ACHN (cell line): ENCODE results near the gene SALL4.
"Not testable (repeated sequence)": the region's sequence is repeated elsewhere in the genome, so short reads cannot be mapped to it uniquely, and the experiment has no call there.

Source experiments
- DNase-seq: peaks from one replicate; pipeline ENCODE4 v3.0.0-alpha.2; 2015
- in situ Hi-C: cut with HindIII; loops from 2 replicates; pipeline ENCODE4 v1.10.0; 2017; ENCODE audit warnings: low sequenced_read_pairs, low pct_ligation_motif_present, low pct_unique_long_range_greater_than_20kb

Gene SALL4

DNA sequence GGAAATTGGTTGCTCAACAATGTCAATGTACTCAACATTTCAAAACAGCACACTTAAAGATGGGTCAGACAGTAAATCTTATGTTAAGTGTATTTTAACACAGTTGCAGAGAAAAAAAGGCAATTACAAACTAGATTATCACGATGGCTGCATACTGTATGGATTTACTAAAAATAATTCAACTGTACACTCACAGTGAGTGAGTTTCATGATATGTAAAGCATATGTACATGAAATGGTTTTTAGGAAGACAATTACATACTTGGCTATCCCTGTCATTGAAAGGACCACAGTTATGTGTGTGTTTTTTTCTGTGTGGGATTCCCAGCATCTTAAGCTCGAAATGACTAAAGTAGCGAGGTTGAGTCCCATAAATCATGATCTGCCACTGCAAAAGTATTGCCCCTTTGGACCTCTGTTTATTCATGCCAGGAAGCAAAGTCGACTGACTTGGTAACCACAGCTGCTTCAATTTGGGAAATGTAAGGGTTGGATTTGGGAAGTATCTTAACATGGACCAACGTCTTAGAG lies 5.5 kb upstream of the SALL4 start:
- no peak for DNase-seq
- in situ Hi-C loops = no loop called here

DNA sequence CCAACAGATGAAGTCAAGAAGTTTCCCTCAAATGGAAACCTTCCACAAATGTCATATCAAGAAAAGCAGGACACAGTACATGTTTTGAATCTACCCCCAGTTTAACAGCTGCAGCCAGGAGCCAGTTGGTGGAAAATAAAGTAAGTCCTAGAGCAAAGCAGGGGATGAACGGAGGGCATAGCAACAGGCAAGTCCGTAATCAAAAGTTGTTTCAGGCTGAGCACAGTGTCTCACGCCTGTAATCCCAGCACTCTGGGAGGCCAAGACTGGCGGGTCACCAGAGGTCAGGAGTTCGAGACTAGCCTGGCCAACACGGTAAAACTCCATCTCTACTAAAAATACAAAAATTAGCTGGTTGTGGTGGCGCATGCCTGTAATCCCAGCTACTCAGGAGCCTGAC lies 2.4 kb upstream of the SALL4 start:
- DNase-seq = no peak
- in situ Hi-C loops = no loop called here

DNA sequence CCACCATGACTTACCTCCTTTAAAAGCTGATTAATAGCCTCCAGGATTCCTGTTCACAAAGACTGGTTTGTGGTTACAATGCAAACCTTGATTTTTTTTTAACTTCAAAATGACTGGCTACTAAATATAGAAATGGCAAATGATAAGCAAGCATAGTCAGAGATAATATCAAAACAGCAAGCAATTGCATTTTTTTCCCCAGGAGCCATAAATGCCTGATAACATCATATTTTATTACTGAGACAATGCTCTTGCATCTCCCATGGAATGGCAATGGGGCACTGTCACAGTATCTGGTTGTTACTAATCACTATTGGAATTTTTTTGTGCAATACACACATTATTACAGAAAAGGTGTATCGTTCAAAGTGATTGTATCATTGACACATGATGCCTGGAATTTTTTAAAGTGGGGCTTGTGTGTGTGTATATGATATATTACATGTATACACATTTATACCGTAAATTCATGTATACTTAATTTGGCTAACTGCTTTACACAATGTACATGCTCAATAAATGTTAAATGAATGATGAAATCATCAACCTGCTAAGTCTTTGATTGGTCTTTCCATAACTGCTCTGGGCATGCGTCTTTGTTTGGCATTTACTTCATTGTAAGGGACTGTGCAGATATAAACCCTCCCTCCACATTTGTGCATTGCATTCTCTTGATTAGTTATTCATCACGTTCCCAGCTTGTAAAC lies 980 bp upstream of the SALL4 start:
- DNase-seq = no peak
- in situ Hi-C loops = no loop called here

DNA sequence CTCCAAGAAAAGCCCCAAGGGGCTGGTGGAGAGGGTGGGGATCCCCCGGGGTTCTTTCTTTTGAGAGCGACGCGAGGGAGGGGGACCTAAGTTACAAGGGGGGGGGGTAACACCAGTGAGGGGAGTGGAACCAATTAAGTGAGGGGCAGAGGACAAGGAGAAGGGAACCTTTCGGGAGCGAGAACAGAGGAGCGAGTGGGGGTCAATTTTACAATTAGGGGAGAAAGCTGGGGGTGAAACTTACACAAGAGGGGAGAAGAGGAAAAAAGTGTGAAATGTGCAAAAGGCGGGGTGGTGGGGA lies 548 bp downstream of the SALL4 start:
- in situ Hi-C loops = no loop called here

DNA sequence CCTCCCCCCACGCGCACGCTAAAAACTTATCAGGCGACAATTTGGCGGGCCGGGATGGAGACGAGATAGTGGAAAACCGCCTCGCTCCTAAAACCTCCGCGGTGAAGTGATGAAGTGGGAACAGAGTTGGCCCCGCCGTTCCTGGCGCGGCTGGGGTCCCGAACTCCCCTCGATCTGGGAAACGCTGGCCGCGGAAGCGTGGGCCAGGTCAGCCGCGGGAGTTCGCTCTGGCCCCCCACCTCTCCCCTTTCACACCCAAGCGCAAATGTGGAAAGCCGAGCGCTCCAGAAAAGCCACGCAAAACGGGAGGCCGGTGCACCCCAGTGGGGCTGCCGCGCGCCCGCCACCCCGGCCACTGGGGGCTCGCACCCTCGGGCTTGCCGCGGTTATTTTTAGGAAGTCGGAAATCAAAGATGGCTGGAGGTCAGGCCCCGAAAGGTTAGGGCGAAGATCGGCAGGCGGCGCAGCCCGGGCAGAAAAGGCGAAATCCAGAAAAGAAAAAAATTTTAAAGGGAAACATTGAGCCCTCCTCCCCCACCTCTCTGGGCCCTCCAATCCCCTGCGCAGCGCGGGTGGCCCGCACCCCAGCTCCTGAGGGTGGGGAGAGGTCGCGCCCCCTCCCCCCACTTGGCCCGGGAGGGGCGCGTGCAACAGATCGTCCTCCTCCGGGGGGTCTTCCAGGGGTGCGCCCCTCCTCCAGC lies 1.0 kb downstream of the SALL4 start:
- no peak for DNase-seq
- in situ Hi-C loops = no loop called here

More for the DNA sequence above, 548 bp downstream of the SALL4 start:
- no peak for DNase-seq

DNA sequence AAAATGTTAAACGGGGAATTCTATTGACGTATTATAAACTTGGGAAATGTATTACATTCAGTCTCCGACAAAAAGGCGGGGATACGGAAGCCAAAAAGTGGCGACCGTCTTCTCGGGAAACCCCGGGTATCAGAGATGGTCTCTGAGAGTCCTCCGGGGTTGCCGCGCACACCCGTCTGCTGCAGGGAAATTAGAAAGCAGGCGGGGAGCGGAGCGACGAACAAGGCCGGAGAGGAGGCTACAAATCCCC lies 1.5 kb downstream of the SALL4 start:
- DNase-seq = no peak
- in situ Hi-C loops = no loop called here

DNA sequence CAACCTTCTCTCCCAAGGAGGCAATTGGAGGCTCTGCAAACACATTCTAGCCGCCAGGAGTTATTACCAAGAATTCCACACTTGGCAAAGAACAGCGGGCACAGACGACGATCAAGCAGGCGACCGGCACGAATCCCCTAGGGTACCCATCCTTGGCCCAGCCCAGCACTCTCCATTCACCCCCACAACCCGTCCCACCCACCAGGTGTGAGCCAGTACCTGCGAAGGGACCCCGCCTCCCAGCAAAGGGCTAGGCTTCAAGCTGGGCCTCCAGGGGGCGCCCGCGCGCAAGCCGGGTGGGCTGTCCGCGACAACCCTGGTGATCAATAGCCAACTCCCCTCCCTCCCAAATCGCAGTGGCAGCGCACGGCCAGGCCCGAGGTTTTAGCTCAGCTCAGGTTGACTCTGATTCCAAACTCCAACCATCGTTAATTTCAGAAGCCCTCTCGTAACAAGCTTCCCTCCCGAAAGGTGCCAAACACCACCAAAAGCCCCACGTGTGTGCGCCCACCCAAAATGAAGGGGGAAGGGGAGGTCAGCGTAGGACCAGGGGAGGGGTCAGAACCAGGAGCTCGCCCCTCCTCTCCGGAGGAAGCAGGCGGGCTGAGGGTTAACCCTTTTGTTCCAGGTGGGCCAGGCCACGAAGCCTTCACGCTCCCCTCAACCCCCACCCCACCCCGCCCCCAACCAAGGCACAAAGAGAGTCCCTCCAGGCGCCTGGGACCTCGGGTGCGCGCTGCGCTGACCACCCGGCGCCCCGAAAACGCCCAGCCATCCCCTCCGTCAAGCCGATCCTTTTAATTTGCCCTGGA lies 2.1 kb downstream of the SALL4 start:
- peak; percentile 32 for DNase-seq
- in situ Hi-C loops = no loop called here

DNA sequence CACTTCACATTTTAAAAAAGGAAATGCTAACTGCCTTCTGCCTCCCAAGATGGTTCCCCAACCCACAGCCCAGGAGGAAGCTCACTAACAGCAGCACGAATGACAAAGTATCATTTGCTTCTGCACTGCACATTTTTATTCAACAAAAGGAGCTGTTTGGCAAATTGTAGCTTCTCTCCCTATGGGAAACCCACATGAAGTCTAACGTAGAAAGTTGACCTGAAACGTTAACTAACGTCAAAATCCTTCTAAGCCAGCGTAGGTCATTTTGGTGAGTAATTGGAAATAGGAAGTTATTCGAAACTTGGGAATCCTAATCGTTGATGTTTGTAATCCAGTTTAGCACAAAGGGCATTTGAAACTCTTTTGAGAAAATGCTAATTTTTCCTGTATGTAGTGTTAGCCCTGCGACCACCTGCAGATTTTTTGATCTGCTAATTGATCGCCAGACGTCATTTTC lies 2.9 kb downstream of the SALL4 start:
- no peak for DNase-seq
- in situ Hi-C loops = no loop called here

DNA sequence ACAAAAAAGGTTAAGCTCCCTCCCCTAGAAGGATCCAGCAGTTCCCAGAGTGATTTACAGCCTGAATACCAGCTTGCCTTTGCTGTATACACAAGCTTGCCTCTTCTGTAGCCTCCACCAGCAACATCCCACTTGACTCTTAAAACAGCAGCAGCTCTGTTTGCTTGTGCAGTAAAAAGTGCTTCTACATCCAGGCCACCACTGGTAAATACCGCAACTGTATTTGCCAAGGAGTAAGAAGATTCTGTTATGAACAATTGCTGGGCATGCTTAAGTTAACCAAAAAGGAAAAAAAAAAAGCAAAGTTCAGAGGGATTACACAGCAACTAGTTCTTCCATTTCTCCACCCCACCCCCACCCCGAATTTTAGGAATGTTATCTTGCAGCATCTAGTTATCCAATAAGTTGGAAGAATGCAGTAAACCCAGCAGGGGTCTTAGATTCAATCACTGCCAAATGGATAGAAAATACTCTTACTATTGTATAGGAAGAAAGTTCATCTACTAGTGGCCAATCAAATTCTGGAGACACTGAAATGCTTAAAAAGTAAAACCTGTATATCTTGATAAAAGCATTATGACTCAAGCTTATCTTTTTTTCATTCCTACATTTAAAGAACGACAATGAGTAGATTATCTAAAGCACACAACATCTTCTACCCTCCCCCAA lies 4.8 kb downstream of the SALL4 start:
- in situ Hi-C loops = no loop called here
- no peak for DNase-seq

DNA sequence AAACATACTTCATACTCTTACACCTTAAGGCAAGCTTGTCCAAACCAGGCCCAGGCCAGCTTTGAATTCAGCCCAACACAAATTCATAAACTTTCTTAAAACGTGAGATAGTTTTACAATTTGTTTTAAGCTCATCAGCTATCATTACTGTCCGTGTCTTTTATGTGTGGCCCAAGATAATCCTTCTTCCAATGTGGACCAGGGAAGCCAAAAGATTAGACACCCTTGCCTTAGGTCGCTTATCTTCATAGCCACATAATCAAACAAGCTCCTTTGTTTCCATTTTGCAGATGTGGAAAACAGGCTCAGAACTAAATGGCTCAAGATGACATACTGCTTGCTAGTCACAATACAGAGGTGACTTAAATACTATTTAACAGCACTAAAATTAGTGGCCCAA lies 6.0 kb downstream of the SALL4 start:
- DNase-seq = no peak
- in situ Hi-C loops = no loop called here

DNA sequence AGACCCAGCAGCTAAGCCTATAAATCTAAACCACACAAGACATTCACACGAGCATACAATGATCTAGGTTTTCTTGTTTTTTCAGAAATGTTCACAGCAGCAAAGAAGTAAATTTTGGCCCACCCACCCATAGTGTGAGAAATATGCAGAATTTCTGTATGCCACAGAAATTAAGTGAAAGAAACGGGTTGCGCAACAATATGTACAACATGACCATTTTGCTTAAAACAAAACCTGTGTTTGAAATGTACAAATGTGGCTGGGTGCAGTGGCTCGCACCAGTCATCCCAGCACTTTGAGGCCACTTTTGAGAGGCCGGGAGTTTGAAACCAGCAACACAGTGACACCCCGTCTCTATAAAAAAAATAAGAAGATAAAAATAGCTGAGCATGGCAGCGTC lies 9.4 kb downstream of the SALL4 start:
- no peak for DNase-seq
- in situ Hi-C loops = no loop called here

DNA sequence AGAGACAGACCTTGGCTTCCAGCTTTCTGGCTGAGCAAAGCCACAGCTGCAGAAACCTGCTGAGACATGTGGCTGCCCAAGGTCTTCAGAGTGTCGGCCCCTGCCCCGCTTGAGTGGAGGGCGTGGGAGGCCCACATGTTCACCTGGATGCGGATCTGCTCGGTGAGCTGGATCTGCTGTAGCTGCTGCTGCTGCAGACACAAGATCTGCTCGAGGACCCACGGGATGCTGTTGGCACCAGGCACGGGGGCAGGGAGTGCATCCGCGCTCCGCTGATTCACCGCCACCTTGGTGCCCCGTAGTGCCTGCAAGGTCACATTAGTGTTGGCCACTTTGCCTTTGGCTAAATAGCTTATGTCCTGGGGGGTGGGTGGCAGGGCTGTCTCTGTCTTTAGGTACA lies 10.7 kb downstream of the SALL4 start:
- in situ Hi-C loops = no loop called here

DNA sequence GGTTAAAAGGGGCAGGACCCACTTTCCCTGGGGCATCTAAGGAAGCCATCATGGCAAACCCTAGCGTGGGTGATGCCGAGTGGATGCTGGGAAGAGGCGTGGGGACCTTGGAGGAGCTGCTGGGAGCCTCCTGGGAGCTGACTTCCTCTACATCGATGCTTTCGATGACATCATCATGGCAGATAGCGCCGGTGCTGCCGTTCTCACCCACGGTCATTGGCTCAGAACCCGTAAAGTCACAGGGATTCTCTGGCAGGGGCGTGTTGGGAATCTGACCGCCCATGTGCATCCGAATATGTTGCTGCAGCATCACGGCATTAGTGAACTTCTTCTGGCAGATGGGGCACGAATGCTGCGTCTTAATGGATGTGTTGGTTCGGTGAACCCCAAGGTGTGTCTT lies 12.1 kb downstream of the SALL4 start:
- DNase-seq = no peak
- in situ Hi-C loops = no loop called here

More for the DNA sequence above, 10.7 kb downstream of the SALL4 start:
- no peak for DNase-seq

DNA sequence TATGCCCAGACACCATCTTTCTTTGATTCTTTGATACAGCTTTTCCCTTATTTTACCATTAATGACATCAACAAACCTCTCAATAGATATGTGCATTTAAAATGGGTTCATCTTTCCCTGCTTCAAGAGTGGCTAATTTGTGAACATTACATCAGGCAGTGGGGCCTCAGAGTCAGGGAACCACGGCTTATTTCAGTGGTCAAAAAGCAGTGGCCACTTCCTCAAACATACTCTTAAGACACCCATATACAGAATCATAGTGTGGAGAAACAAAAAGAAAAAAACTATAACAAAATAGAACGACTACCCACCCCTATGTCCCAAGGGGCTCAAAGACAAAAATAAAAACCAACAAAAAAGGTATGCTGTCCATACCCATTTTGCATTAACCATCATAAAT lies 12.9 kb downstream of the SALL4 start:
- no peak for DNase-seq
- in situ Hi-C loops = no loop called here

DNA sequence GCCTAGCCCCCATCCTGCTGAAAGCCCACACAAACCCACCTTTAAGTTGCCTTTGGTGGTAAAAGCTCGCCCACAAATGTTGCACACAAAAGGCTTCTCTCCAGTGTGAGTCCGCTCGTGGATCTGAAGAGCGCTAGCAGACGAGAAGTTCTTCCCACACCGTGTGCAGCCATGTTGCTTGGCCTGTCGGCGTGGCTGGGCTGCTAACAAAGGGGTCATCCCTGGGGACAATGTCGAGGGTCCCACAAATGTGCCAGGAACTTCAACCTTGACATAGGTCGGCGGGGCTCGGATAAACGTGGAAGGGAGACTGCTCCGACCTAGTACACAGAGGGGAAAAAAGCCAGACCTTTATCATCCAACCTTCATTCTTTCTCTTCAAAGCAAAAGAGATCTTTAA lies 13.5 kb downstream of the SALL4 start:
- in situ Hi-C loops = no loop called here
- DNase-seq = no peak

DNA sequence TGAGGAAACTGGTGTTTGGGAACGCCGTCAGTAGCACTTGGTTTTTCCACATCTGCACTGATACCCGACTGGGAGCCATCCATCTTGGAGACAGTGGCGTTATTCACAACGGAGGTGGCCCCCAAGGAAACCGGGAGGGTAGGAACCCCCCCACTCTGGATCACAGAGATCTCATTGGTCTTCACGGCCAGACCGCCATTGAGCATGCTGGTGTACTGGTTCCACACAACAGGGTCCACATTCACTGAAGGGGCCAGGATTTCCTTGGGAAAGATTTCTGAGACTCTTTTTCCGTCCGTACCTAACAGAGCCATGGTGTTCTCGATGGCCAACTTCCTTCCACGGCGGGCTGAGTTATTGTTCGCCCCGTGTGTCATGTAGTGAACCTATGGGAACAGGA lies 18.0 kb downstream of the SALL4 start:
- in situ Hi-C loops = no loop called here
- DNase-seq = no peak

DNA sequence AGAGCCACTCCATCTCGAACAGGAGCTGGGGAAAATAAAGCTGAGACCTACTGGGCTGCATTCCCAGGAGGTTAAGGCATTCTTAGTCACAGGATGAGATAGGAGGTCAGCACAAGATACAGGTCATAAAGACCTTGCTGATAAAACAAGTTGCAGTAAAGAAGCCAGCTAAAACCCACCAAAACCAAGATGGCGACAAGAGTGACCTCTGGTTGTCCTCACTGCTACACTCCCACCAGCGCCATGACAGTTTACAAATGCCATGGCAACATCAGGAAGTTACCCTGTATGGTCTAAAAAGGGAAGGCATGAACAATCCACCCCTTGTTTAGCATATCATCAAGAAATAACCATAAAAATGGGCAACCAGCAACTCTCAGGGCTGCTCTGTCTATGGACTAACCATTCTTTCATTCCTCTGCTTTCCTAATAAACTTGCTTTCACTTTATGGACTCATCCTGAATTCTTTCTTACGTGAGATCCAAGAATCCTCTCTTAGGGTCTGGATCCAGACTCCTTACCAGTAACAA lies 24.0 kb downstream of the SALL4 start:
- in situ Hi-C loops, DNase-seq: not testable (repeated sequence)

DNA sequence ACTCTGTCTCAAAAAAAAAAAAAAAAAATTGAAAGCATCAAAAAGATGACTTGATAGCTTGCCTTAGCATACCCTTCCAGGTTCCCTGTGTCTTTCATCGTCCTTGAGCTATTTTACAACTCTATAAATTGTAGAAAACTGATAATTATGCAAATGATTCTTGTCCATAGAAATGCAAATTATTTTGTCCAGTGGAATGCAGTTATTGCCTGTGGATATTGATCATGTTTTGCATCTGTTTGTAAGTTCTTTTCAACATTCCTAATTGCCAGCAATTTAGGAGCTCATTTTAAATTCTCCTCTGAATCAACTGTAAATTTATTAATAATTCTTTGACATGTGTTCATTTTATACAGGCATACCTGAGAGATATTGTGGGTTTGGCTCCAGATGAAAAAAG lies 27.1 kb downstream of the SALL4 start:
- in situ Hi-C loops = no loop called here
- DNase-seq = no peak

DNA sequence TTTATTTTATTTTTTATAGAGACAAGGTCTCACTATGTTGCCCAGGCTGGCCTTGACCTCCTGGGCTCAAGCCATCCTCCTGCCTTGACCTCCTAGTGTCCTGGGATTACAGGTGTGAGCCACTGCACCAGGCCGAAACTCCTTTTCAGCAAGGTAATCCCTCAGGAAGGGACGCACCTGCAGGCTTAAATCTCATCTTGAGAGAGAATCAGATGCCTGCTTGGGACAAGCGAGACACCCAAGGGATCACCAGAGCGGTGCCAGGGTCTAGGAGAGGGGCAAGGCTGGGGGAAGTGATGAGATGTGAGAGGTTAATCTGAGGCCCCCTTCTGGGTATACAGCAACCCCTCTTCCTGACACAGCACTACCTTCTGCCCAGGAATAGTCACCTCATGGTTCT lies 30.1 kb downstream of the SALL4 start:
- in situ Hi-C loops = no loop called here

More for the DNA sequence above, 30.1 kb downstream of the SALL4 start:
- DNase-seq = no peak
